WTC11 (cell line): Measurements from ENCODE around the gene TVP23A. TPM values are rescaled to one million over a fixed set of nuclear protein-coding genes. Genes with fewer than 3 reads are reported as not detected.

ENCODE experiments used
- ATAC-seq: fragments of 200-7000 bp; cut with Tn5 transposase; 2 replicates; pipeline ENCODE4 v1.10.0; 2021; ENCODE audit warnings: mild to moderate bottlenecking, moderate library complexity
- CTCF ChIA-PET: fragments of 300-600 bp; sonication (Branson Sonifier 250); formaldehyde crosslinking; loops from one replicate; lab custom pipeline; 2021; ENCODE audit warnings: antibody characterized with exemption; lab: Charles Lee
- POLR2A ChIA-PET: fragments of 350-600 bp; sonication (Branson Sonifier 250); formaldehyde crosslinking; loops from one replicate; lab custom pipeline; 2021; ENCODE audit warnings: antibody characterized with exemption; lab: Charles Lee
- DNase-seq: peaks from one replicate; pipeline ENCODE4 v3.0.0; 2021; ENCODE audit warnings: low spot score
- H3K27ac Mint-ChIP-seq: 2 replicates; pipeline ENCODE4 v1.8.0; 2021; ENCODE audit warnings: mixed read lengths
- H3K27me3 Mint-ChIP-seq: 2 replicates; pipeline ENCODE4 v1.8.0; 2021; ENCODE audit warnings: low read depth, mild to moderate bottlenecking, moderate library complexity, mixed read lengths
- H3K36me3 Mint-ChIP-seq: 2 replicates; pipeline ENCODE4 v1.8.0; 2021; ENCODE audit warnings: mixed read lengths
- H3K4me1 Mint-ChIP-seq: 2 replicates; pipeline ENCODE4 v1.8.0; 2022; ENCODE audit warnings: mixed read lengths
- H3K4me3 Mint-ChIP-seq: 2 replicates; pipeline ENCODE4 v1.8.0; 2021; ENCODE audit warnings: mild to moderate bottlenecking, moderate library complexity, mixed read lengths
- H3K9me3 Mint-ChIP-seq: 2 replicates; pipeline ENCODE4 v1.8.0; 2021; ENCODE audit warnings: mixed read lengths
- FOXJ3 ChIP-seq: sonication (generic); formaldehyde crosslinking; IDR thresholded peaks from 2 replicates; pipeline ENCODE4 v1.9.0; 2021; ENCODE audit warnings: missing genetic modification reagents, mild to moderate bottlenecking, borderline replicate concordance
- GABPB1 ChIP-seq: sonication (generic); formaldehyde crosslinking; IDR thresholded peaks from 2 replicates; pipeline ENCODE4 v1.8.1; 2023; ENCODE audit warnings: mild to moderate bottlenecking, missing genetic modification reagents
- GTF2I ChIP-seq: fragments of 250-450 bp; sonication (Bioruptor Pico); conservative IDR thresholded peaks from 2 replicates; pipeline ENCODE4 v1.4.0; 2021; ENCODE audit warnings: mild to moderate bottlenecking
- NR2C2 ChIP-seq: sonication (generic); formaldehyde crosslinking; IDR thresholded peaks from 2 replicates; pipeline ENCODE4 v1.8.0; 2022; ENCODE audit warnings: mild to moderate bottlenecking, missing genetic modification reagents
- RORB ChIP-seq: fragments of 250-450 bp; sonication (Bioruptor Pico); IDR thresholded peaks from 2 replicates; pipeline ENCODE4 v1.9.0; 2021; ENCODE audit warnings: mild to moderate bottlenecking
- SOX15 ChIP-seq: fragments of 250-450 bp; sonication (Bioruptor Pico); IDR thresholded peaks from 2 replicates; pipeline ENCODE4 v1.9.0; 2021; ENCODE audit warnings: mild to moderate bottlenecking
- TCF7 ChIP-seq: sonication (generic); formaldehyde crosslinking; IDR thresholded peaks from 2 replicates; pipeline ENCODE4 v1.8.0; 2022; ENCODE audit warnings: mild to moderate bottlenecking, low read depth, missing genetic modification reagents, moderate library complexity
- TEAD1 ChIP-seq: sonication (generic); formaldehyde crosslinking; IDR thresholded peaks from 2 replicates; pipeline ENCODE4 v1.8.0; 2022; ENCODE audit warnings: mild to moderate bottlenecking, missing genetic modification reagents
- ZNF281 ChIP-seq: sonication (generic); formaldehyde crosslinking; IDR thresholded peaks from 2 replicates; pipeline ENCODE4 v1.8.0; 2023; ENCODE audit warnings: mild to moderate bottlenecking, missing genetic modification reagents
- total RNA-seq: library from RNA; stranded (reverse); gene quantifications from 3 replicates; pipeline ENCODE4 v1.2.3, GENCODE V29; 2021
- TF ChIP-seq, protein P1 (sequence below): fragments of 250-450 bp; sonication (Bioruptor Pico); IDR thresholded peaks from 2 replicates; pipeline ENCODE4 v1.9.0; 2021; ENCODE audit warnings: mild to moderate bottlenecking
- TF ChIP-seq, protein P2 (sequence below): sonication (generic); formaldehyde crosslinking; IDR thresholded peaks from 2 replicates; pipeline ENCODE4 v1.8.1; 2022; ENCODE audit warnings: mild to moderate bottlenecking, missing genetic modification reagents, moderate library complexity, borderline replicate concordance
- TF ChIP-seq, protein P3 (sequence below): sonication (generic); formaldehyde crosslinking; IDR thresholded peaks from 2 replicates; pipeline ENCODE4 v1.8.1; 2022; ENCODE audit warnings: mild to moderate bottlenecking, moderate library complexity, missing genetic modification reagents
- TF ChIP-seq, protein P4 (sequence below): fragments of 250-450 bp; sonication (Bioruptor Pico); IDR thresholded peaks from 2 replicates; pipeline ENCODE4 v1.9.0; 2021; ENCODE audit warnings: moderate library complexity, mild to moderate bottlenecking, inconsistent platforms, borderline replicate concordance

TVP23A gene
- total RNA-seq, 1 experiment from 2014 or later, result 1.2 TPM

DNA sequence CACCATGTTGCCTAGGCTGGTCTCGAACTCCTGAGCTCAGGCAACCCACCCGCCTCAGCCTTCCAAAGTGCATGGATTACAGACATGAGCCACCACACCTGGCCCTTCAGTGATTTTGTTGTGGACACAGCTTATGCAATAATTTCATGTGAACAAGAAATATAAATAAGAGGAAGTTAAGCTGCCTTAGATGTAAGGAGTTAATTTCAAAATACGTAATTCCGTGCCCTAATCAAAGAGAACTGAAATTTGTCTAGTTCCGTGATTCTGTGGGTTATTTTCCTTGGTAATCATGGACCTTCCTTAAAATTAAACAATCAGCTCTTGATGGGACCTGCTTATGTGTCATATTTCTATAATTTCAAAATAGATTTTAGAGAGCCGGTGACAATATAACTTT is 11.9 kb downstream of the TVP23A start (continued):
- TF ChIP-seq, protein P1, sequence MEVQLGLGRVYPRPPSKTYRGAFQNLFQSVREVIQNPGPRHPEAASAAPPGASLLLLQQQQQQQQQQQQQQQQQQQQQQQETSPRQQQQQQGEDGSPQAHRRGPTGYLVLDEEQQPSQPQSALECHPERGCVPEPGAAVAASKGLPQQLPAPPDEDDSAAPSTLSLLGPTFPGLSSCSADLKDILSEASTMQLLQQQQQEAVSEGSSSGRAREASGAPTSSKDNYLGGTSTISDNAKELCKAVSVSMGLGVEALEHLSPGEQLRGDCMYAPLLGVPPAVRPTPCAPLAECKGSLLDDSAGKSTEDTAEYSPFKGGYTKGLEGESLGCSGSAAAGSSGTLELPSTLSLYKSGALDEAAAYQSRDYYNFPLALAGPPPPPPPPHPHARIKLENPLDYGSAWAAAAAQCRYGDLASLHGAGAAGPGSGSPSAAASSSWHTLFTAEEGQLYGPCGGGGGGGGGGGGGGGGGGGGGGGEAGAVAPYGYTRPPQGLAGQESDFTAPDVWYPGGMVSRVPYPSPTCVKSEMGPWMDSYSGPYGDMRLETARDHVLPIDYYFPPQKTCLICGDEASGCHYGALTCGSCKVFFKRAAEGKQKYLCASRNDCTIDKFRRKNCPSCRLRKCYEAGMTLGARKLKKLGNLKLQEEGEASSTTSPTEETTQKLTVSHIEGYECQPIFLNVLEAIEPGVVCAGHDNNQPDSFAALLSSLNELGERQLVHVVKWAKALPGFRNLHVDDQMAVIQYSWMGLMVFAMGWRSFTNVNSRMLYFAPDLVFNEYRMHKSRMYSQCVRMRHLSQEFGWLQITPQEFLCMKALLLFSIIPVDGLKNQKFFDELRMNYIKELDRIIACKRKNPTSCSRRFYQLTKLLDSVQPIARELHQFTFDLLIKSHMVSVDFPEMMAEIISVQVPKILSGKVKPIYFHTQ (CRISPR knock-in tag), result no peak
- TF ChIP-seq GABPB1 (CRISPR knock-in tag), result no peak

GRCh38 chr16:10805334-10805733 is 13.3 kb downstream of the TVP23A start:
- H3K4me3 Mint-ChIP-seq, result no peak overlapping the region
- no peak for DNase-seq
- POLR2A ChIA-PET, result no interaction called here
- no peak overlapping the region for H3K27ac Mint-ChIP-seq
- TF ChIP-seq, protein P2, sequence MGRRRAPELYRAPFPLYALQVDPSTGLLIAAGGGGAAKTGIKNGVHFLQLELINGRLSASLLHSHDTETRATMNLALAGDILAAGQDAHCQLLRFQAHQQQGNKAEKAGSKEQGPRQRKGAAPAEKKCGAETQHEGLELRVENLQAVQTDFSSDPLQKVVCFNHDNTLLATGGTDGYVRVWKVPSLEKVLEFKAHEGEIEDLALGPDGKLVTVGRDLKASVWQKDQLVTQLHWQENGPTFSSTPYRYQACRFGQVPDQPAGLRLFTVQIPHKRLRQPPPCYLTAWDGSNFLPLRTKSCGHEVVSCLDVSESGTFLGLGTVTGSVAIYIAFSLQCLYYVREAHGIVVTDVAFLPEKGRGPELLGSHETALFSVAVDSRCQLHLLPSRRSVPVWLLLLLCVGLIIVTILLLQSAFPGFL, result no peak
- TF ChIP-seq, protein P3, sequence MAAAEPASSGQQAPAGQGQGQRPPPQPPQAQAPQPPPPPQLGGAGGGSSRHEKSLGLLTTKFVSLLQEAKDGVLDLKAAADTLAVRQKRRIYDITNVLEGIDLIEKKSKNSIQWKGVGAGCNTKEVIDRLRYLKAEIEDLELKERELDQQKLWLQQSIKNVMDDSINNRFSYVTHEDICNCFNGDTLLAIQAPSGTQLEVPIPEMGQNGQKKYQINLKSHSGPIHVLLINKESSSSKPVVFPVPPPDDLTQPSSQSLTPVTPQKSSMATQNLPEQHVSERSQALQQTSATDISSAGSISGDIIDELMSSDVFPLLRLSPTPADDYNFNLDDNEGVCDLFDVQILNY (CRISPR knock-in tag), result no peak
- TF ChIP-seq FOXJ3 (CRISPR knock-in tag) (no peak), NR2C2 (no peak), RORB (no peak), SOX15 (CRISPR knock-in tag) (no peak), TCF7 (no peak)
- TF ChIP-seq, protein P1 (CRISPR knock-in tag), result no peak
- TF ChIP-seq, all 79 proteins: peak for 0
- CTCF ChIA-PET, result no interaction called here
- ATAC-seq, result no peak
- peaks cover 5% of the 10 kb centered on the region for H3K9me3 Mint-ChIP-seq
- no peaks in the 10 kb centered on the region for H3K27me3 Mint-ChIP-seq
- H3K4me1 Mint-ChIP-seq, result no peaks in the 10 kb centered on the region
- peaks cover 4% of the 10 kb centered on the region; the same call in 1 of the 2 replicates for H3K36me3 Mint-ChIP-seq

- DNase-seq (no peak), ATAC-seq (no peak)
- no peaks in the 10 kb centered on the region; the same call in 1 of the 2 replicates for H3K36me3 Mint-ChIP-seq
- ChIA-PET CTCF (no interaction called here), POLR2A (no interaction called here)
- no peaks in the 10 kb centered on the region for H3K4me1 Mint-ChIP-seq
- TF ChIP-seq ZNF281 (CRISPR knock-in tag) (no peak), GTF2I (no peak), TEAD1 (CRISPR knock-in tag) (no peak)
- TF ChIP-seq, protein P4, sequence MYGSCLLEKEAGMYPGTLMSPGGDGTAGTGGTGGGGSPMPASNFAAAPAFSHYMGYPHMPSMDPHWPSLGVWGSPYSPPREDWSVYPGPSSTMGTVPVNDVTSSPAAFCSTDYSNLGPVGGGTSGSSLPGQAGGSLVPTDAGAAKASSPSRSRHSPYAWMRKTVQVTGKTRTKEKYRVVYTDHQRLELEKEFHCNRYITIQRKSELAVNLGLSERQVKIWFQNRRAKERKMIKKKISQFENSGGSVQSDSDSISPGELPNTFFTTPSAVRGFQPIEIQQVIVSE (CRISPR knock-in tag), result no peak
- no peaks in the 10 kb centered on the region for H3K27me3 Mint-ChIP-seq
- H3K27ac Mint-ChIP-seq, result no peak overlapping the region
- peaks cover 4% of the 10 kb centered on the region for H3K9me3 Mint-ChIP-seq
- H3K4me3 Mint-ChIP-seq, result no peak overlapping the region
Measured at GRCh38 chr16:10799736-10800135, 18.9 kb downstream of the TVP23A start.
